Breast epithelium (tissue), 4 donors: Measurements from ENCODE around the gene SAP130. TPM values are rescaled to one million over a fixed set of nuclear protein-coding genes. Genes with fewer than 3 reads are reported as not detected.

Experiments
- DNase-seq, 2 donors: peaks; one replicate each; pipeline ENCODE4 v3.0.0-alpha.2; 2019; ENCODE audit warnings: low spot score in 2 of 2
- H3K27ac ChIP-seq, 2 donors: fragments of 200-600 bp; sonication (generic) in 1 of 2; one replicate each; pipeline ENCODE4 v1.5.1; 2016 to 2019; ENCODE audit warnings: mild to moderate bottlenecking in 1 of 2
- H3K27me3 ChIP-seq, 2 donors: fragments of 200-600 bp; sonication (generic) in 1 of 2; one replicate each; pipeline versions ENCODE4 v1.5.1 to v1.6.0; 2017 to 2019; ENCODE audit warnings: control low read depth in 1 of 2, mild to moderate bottlenecking in 1 of 2
- H3K36me3 ChIP-seq: fragments of 200-600 bp; one replicate; pipeline ENCODE4 v1.5.1; 2019
- H3K4me1 ChIP-seq, 2 donors: fragments of 200-600 bp; sonication (generic); one replicate each; pipeline ENCODE4 v1.5.1; 2016 to 2019; ENCODE audit warnings: control low read depth in 1 of 2
- H3K4me3 ChIP-seq, 3 donors: fragments of 200-600 bp; sonication (generic); 1 replicate in 2 of 3; 2 replicates in 1 of 3; pipeline ENCODE4 v1.5.1; 2016 to 2019; ENCODE audit warnings: mild to moderate bottlenecking in 3 of 3, moderate library complexity in 2 of 3
- H3K9me3 ChIP-seq, 2 donors: fragments of 200-600 bp; sonication (generic) in 1 of 2; one replicate each; pipeline ENCODE4 v1.5.1; 2016 to 2019; ENCODE audit warnings: control low read depth in 1 of 2
- CTCF ChIP-seq, 3 donors: fragments of 450-650 bp; IDR thresholded peaks; one replicate each; pipeline ENCODE4 v1.5.1; 2016 to 2017; ENCODE audit warnings: antibody characterized with exemption in 3 of 3, mild to moderate bottlenecking in 3 of 3, moderate library complexity in 3 of 3
- POLR2A ChIP-seq: fragments of 450-650 bp; IDR thresholded peaks from one replicate; pipeline ENCODE4 v1.6.1; 2016; ENCODE audit warnings: antibody characterized with exemption, mild to moderate bottlenecking, moderate library complexity
- POLR2AphosphoS5 ChIP-seq, 3 donors: sonication (generic); formaldehyde crosslinking; IDR thresholded peaks; one replicate each; pipeline ENCODE4 v1.6.1; 2017; ENCODE audit warnings: antibody characterized with exemption in 3 of 3
- intact Hi-C: fragments of 100-400 bp; cut with DNase I; formaldehyde crosslinking; loops from one replicate; pipeline ENCODE4 v1.15.1; 2023; ENCODE audit warnings: low total_unique reads
- total RNA-seq, 3 donors: library from RNA; depleted of rRNA; stranded (reverse); fragments of >200 nt; gene quantifications; one replicate each; pipeline ENCODE4 v1.1.0, GENCODE V29; 2016

Gene SAP130
- total RNA-seq, 3 donors from 2014 or later, result 7.5 to 10.4 (median 8.5) TPM

GRCh38 chr2:127927384-127927783 is 100.5 kb downstream of the SAP130 start:
- no peak overlapping the region for H3K4me3 ChIP-seq
- no peak overlapping the region for H3K27ac ChIP-seq

GRCh38 chr2:127917916-127918315 is 109.9 kb downstream of the SAP130 start:
- Histone ChIP-seq H3K27ac (no peak overlapping the region), H3K36me3 (no peaks in the 10 kb centered on the region), H3K4me1 (no peaks in the 10 kb centered on the region), H3K4me3 (no peak overlapping the region), H3K9me3 (peaks cover 0 to 3% of the 10 kb centered on the region in 2 donors), H3K27me3 (no peaks in the 10 kb centered on the region)
- no peak for DNase-seq
- TF ChIP-seq CTCF (IDR thresholded peaks at IDR 0.05) (no peak), POLR2AphosphoS5 (IDR thresholded peaks at IDR 0.05) (no peak), POLR2A (no peak)
- intact Hi-C loops, result no loop called here

More at GRCh38 chr2:127927384-127927783, 100.5 kb downstream of the SAP130 start:
- no peak for DNase-seq
- Histone ChIP-seq H3K27me3 (no peaks in the 10 kb centered on the region), H3K36me3 (no peaks in the 10 kb centered on the region), H3K9me3 (no peaks in the 10 kb centered on the region), H3K4me1 (no peaks in the 10 kb centered on the region)
- TF ChIP-seq POLR2AphosphoS5 (IDR thresholded peaks at IDR 0.05), result no peak
- no peak for TF ChIP-seq POLR2A
- TF ChIP-seq CTCF (IDR thresholded peaks at IDR 0.05), result no peak
- intact Hi-C loops, result no loop called here

- Histone ChIP-seq H3K27me3 (no peaks in the 10 kb centered on the region), H3K36me3 (no peaks in the 10 kb centered on the region), H3K4me1 (no peaks in the 10 kb centered on the region), H3K27ac (no peak overlapping the region), H3K4me3 (no peak overlapping the region), H3K9me3 (peaks cover 0 to 3% of the 10 kb centered on the region in 2 donors)
- no peak for DNase-seq
- intact Hi-C loops, result no loop called here
- TF ChIP-seq CTCF (IDR thresholded peaks at IDR 0.05) (no peak), POLR2AphosphoS5 (IDR thresholded peaks at IDR 0.05) (no peak), POLR2A (no peak)
These were observed 113.9 kb downstream of the SAP130 start for GRCh38 chr2:127913808-127914457.

- no peaks in the 10 kb centered on the region for H3K36me3 ChIP-seq
- no peak overlapping the region for H3K27ac ChIP-seq
- TF ChIP-seq POLR2A, result no peak
- TF ChIP-seq CTCF (IDR thresholded peaks at IDR 0.05), result no peak
- TF ChIP-seq POLR2AphosphoS5 (IDR thresholded peaks at IDR 0.05), result no peak
- no peak overlapping the region for H3K4me3 ChIP-seq
- H3K9me3 ChIP-seq, result no peaks in the 10 kb centered on the region
- no peaks in the 10 kb centered on the region for H3K27me3 ChIP-seq
- intact Hi-C loops, result no loop called here
- no peaks in the 10 kb centered on the region for H3K4me1 ChIP-seq
- DNase-seq, result no peak
These were observed 116.1 kb downstream of the SAP130 start for GRCh38 chr2:127911737-127912136.

- H3K36me3 ChIP-seq, result no peaks in the 10 kb centered on the region
- H3K9me3 ChIP-seq, result no peaks in the 10 kb centered on the region
- no peak overlapping the region for H3K27ac ChIP-seq
- no peak for TF ChIP-seq POLR2A
- TF ChIP-seq POLR2AphosphoS5 (IDR thresholded peaks at IDR 0.05), result no peak
- TF ChIP-seq CTCF (IDR thresholded peaks at IDR 0.05), result no peak
- no peak for DNase-seq
- intact Hi-C loops, result no loop called here
- no peaks in the 10 kb centered on the region for H3K27me3 ChIP-seq
- H3K4me1 ChIP-seq, result no peaks in the 10 kb centered on the region
- no peak overlapping the region for H3K4me3 ChIP-seq
These were observed 117.4 kb downstream of the SAP130 start for GRCh38 chr2:127910415-127910814.
